HG03060 (cell line): ENCODE measurements around the gene PDRG1.

Experiments
- ATAC-seq: cut with Tn5 transposase; IDR thresholded peaks from one replicate; pipeline ENCODE4 v1.9.1; 2021; ENCODE audit warnings: low read depth, moderate number of reproducible peaks; ENCODE audit not compliant: unreplicated experiment

Gene PDRG1

GRCh38 chr20:31909253-31910070, 42.4 kb downstream of the PDRG1 start:
- no peak for ATAC-seq

GRCh38 chr20:31908424-31908823, 43.4 kb downstream of the PDRG1 start:
- ATAC-seq, result no peak

DNA sequence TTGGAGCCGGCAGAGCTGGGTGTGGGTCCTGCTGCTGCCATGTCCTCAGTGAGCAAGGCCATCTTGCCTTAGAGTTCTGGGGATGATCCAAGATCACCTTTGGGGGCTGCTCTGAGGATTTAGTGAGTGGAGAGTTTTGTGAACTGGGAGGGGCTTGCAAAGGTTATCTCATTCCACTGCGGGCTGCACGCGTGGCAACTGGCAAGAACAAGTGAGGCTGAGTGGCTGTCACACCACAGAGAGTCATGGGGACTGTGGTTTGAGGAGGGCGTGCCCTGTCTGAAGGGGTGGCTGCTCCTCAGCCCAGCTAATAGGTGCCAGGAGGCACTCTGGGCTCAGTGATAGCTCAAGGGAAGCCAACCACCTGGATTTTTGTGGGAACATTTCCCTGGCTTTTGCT, 43.8 kb downstream of the PDRG1 start:
- ATAC-seq, result no peak

- no peak for ATAC-seq
Measured at GRCh38 chr20:31907046-31907445, 44.8 kb downstream of the PDRG1 start.

GRCh38 chr20:31906001-31906400, 45.8 kb downstream of the PDRG1 start:
- no peak for ATAC-seq

GRCh38 chr20:31903627-31904386, 48.0 kb downstream of the PDRG1 start:
- no peak for ATAC-seq

GRCh38 chr20:31901615-31902014, 50.2 kb downstream of the PDRG1 start:
- no peak for ATAC-seq

GRCh38 chr20:31897541-31897940, 54.3 kb downstream of the PDRG1 start:
- ATAC-seq, result no peak

DNA sequence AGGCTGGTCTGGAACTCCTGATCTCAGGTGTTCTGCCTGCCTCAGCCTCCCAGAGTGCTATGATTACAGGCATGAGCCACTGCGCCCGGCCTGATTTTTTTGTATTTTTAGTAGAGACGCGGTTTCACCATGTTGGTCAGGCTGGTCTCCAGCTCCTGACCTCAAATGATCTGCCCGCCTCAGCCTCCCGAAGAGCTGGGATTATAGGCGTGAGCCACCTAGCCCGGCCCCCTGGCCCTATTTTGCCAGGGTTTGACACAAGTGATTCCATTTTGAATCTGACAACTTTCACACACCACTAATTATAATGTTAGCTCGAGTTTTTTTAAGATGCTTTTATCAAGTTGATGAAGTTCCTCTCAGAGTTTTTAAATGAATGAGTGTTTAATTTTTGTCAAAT, 55.8 kb downstream of the PDRG1 start:
- no peak for ATAC-seq

DNA sequence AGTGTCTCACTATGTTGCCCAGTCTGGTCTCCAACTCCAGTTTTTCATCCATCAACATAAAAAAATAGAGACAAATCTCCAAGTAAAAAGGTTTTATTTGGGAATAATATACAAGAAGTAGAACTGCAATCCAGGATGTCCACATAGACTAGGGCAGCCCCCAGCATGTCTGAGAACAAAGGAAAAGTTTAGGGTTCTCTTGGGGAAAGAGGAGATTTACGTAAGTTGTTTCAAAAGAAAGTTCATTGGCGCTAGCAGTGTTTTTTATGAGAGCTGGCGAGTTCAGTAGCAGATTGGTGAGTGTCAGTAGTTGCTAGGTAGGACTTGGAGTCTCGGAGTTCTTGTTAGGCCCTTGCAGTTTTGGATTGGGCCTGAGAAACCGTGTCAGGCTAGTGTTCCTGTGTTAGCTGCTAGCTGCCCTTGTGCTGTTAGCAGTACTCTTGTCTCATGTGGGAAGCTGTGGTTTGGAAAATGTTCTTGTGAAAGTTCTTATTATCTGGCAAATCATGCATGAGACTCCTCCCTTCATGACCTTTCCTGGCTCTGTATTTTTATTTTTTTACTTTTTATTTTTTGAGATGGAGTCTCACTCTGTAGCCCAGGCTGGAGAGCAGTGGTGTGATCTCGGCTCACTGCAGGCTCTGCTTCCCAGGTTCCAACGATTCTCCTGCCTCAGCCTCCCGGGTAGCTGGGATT, 56.7 kb downstream of the PDRG1 start:
- ATAC-seq, result no peak
